Muscle of back (tissue), 11 donors: ENCODE measurements around the gene TMEM59L. TPM values are rescaled to one million over a fixed set of nuclear protein-coding genes. Genes with fewer than 3 reads are reported as not detected.
"Not testable (repeated sequence)": the region's sequence is repeated elsewhere in the genome, so short reads cannot be mapped to it uniquely, and the experiment has no call there.

Experiments
- DNase-seq, 3 donors: peaks; one replicate each; pipeline versions ENCODE4 v3.0.0 to v3.0.0-alpha.2; 2013
- polyA plus RNA-seq, 10 donors: library from polyadenylated mRNA; unstranded; fragments of 120-200 nt; gene quantifications; one replicate each; pipeline ENCODE4 v1.2.1, GENCODE V29; 2013; ENCODE audit not compliant: insufficient read length in 10 of 10

The TMEM59L gene
- polyA plus RNA-seq, 10 donors: 3.9 to 16.5 (median 10.0) TPM

GRCh38 chr19:18592732-18593131 is 19.9 kb upstream of the TMEM59L start:
- not testable (repeated sequence) for DNase-seq

- no peak for DNase-seq
Observed at GRCh38 chr19:18593367-18594095, 19.1 kb upstream of the TMEM59L start.

- DNase-seq: peak; percentile 64 to 94 (median 88)
Observed at GRCh38 chr19:18594096-18594823, 18.4 kb upstream of the TMEM59L start.

- DNase-seq: peak in 2 of 3 donors; percentile 45 to 83
Observed at GRCh38 chr19:18594824-18595373, 17.8 kb upstream of the TMEM59L start.

- peak in 1 of 3 donors; percentile 62 for DNase-seq
Observed at GRCh38 chr19:18595475-18595874, 17.2 kb upstream of the TMEM59L start.

- peak in 1 of 3 donors; percentile 53 for DNase-seq
Observed at GRCh38 chr19:18596752-18597157, 15.9 kb upstream of the TMEM59L start.

- DNase-seq: no peak
Observed at GRCh38 chr19:18597809-18598660, 14.6 kb upstream of the TMEM59L start.

GRCh38 chr19:18599485-18599884 is 13.2 kb upstream of the TMEM59L start:
- no peak for DNase-seq

GRCh38 chr19:18600692-18601397 is 11.8 kb upstream of the TMEM59L start:
- DNase-seq: not testable (repeated sequence)

GRCh38 chr19:18601875-18602274 is 10.8 kb upstream of the TMEM59L start:
- DNase-seq: no peak

- DNase-seq: no peak
Observed at GRCh38 chr19:18603255-18603957, 9.3 kb upstream of the TMEM59L start.

- no peak for DNase-seq
Observed at GRCh38 chr19:18603958-18604819, 8.5 kb upstream of the TMEM59L start.

GRCh38 chr19:18604820-18605159 is 7.9 kb upstream of the TMEM59L start:
- DNase-seq: no peak

GRCh38 chr19:18605196-18605545 is 7.5 kb upstream of the TMEM59L start:
- DNase-seq: no peak

GRCh38 chr19:18605546-18606280 is 7.0 kb upstream of the TMEM59L start:
- no peak for DNase-seq

- no peak for DNase-seq
Observed at GRCh38 chr19:18606281-18607225, 6.1 kb upstream of the TMEM59L start, which contains the start of gene CRLF1. Gene CRLF1 (minus strand): TSS chr19:18606799. CDS start chr19:18606656, 143 bp downstream.

- no peak for DNase-seq
Observed at GRCh38 chr19:18607226-18608101, 5.2 kb upstream of the TMEM59L start.
